HepG2 (cell line): ENCODE measurements around the gene CFAP210. TPM values are rescaled to one million over a fixed set of nuclear protein-coding genes. Genes with fewer than 3 reads are reported as not detected.

Experiments
- BHLHE40 ChIP-seq: IDR thresholded peaks from 2 replicates; pipeline ENCODE4 v1.6.1; 2011; ENCODE audit warnings: low read length, improper control_type of control experiment
- CCDC6 ChIP-seq: sonication (generic); formaldehyde crosslinking; IDR thresholded peaks from 2 replicates; pipeline ENCODE4 v1.8.1; 2022; ENCODE audit warnings: mild to moderate bottlenecking, missing genetic modification reagents, moderate library complexity
- CENPX ChIP-seq: sonication (generic); formaldehyde crosslinking; IDR thresholded peaks from 2 replicates; pipeline ENCODE4 v1.9.0; 2021; ENCODE audit warnings: mild to moderate bottlenecking, missing genetic modification reagents, moderate library complexity
- E2F5 ChIP-seq: sonication (generic); formaldehyde crosslinking; conservative IDR thresholded peaks from 2 replicates; pipeline ENCODE4 v1.4.0; 2020; ENCODE audit warnings: missing genetic modification reagents
- HHEX ChIP-seq: IDR thresholded peaks from 2 replicates; pipeline ENCODE4 v1.6.1; 2016; ENCODE audit warnings: control low read depth
- HMG20B ChIP-seq: conservative IDR thresholded peaks from 2 replicates; pipeline ENCODE4 v1.6.1; 2016; ENCODE audit warnings: missing genetic modification reagents, missing compliant biosample characterization
- HMGXB4 ChIP-seq, 2 experiments: sonication (generic) in 1 of 2; formaldehyde crosslinking in 1 of 2; IDR thresholded peaks; 2 replicates each; pipeline versions ENCODE4 v1.4.0 to v1.6.1; 2018 to 2020; ENCODE audit warnings: missing genetic modification reagents in 2 of 2, borderline replicate concordance in 1 of 2, low read depth in 1 of 2, mild to moderate bottlenecking in 1 of 2, missing biosample characterization in 1 of 2
- JUND ChIP-seq: sonication (generic); formaldehyde crosslinking; IDR thresholded peaks from 2 replicates; pipeline ENCODE4 v1.8.0; 2022; ENCODE audit warnings: mild to moderate bottlenecking, missing genetic modification reagents
- KLF13 ChIP-seq: sonication (generic); formaldehyde crosslinking; IDR thresholded peaks from 2 replicates; pipeline ENCODE4 v1.4.0; 2020; ENCODE audit warnings: mild to moderate bottlenecking, missing genetic modification reagents
- MBNL3 ChIP-seq: fragments of 250-450 bp; sonication (Bioruptor Pico); conservative IDR thresholded peaks from 2 replicates; pipeline ENCODE4 v1.8.0; 2022; ENCODE audit warnings: mild to moderate bottlenecking, inconsistent platforms
- MTA3 ChIP-seq: sonication (generic); formaldehyde crosslinking; IDR thresholded peaks from 2 replicates; pipeline ENCODE4 v1.4.0; 2020; ENCODE audit warnings: missing genetic modification reagents
- NCOA2 ChIP-seq: sonication (generic); formaldehyde crosslinking; IDR thresholded peaks from 2 replicates; pipeline ENCODE4 v1.8.0; 2022; ENCODE audit warnings: inconsistent platforms
- NFRKB ChIP-seq: fragments of 450-650 bp; IDR thresholded peaks from 2 replicates; pipeline ENCODE4 v1.6.1; 2017
- POLR2AphosphoS2 ChIP-seq: IDR thresholded peaks from 2 replicates; pipeline ENCODE4 v1.6.1; 2011; ENCODE audit warnings: low read depth, low read length, improper control_type of control experiment
- RFXAP ChIP-seq: sonication (generic); formaldehyde crosslinking; IDR thresholded peaks from 2 replicates; pipeline ENCODE4 v1.4.0; 2020; ENCODE audit warnings: missing genetic modification reagents, borderline replicate concordance
- TBX3 ChIP-seq: fragments of 450-650 bp; IDR thresholded peaks from 2 replicates; pipeline ENCODE4 v1.6.1; 2017; ENCODE audit warnings: antibody characterized with exemption, mild to moderate bottlenecking, inconsistent platforms, borderline replicate concordance
- TGIF2 ChIP-seq: IDR thresholded peaks from 2 replicates; pipeline ENCODE4 v1.6.1; 2016; ENCODE audit warnings: control low read depth, missing compliant biosample characterization
- ZBTB33 ChIP-seq: sonication (generic); formaldehyde crosslinking; IDR thresholded peaks from 2 replicates; pipeline ENCODE4 v1.4.0; 2020; ENCODE audit warnings: missing genetic modification reagents
- ZEB1 ChIP-seq: IDR thresholded peaks from 2 replicates; pipeline ENCODE4 v1.6.1; 2012; ENCODE audit warnings: mild to moderate bottlenecking, low read depth, inconsistent platforms; ENCODE audit not compliant: insufficient replicate concordance
- ZFP36L1 ChIP-seq: sonication (generic); formaldehyde crosslinking; IDR thresholded peaks from 2 replicates; pipeline ENCODE4 v1.8.0; 2022; ENCODE audit warnings: mild to moderate bottlenecking, missing genetic modification reagents, moderate library complexity
- ZNF253 ChIP-seq: sonication (generic); formaldehyde crosslinking; IDR thresholded peaks from 2 replicates; pipeline ENCODE4 v1.8.0; 2022; ENCODE audit warnings: mild to moderate bottlenecking, missing genetic modification reagents, borderline replicate concordance
- ZNF276 ChIP-seq: sonication (generic); formaldehyde crosslinking; IDR thresholded peaks from 2 replicates; pipeline ENCODE4 v1.4.0; 2020; ENCODE audit warnings: mild to moderate bottlenecking, low read depth, missing genetic modification reagents
- ZNF3 ChIP-seq: IDR thresholded peaks from 2 replicates; pipeline ENCODE4 v1.7.0; 2017; ENCODE audit warnings: inconsistent platforms
- ZNF34 ChIP-seq: sonication (generic); formaldehyde crosslinking; IDR thresholded peaks from 2 replicates; pipeline ENCODE4 v1.4.0; 2020; ENCODE audit warnings: mild to moderate bottlenecking, missing genetic modification reagents, borderline replicate concordance
- polyA plus RNA-seq, 8 experiments: library from polyadenylated mRNA; depleted of rRNA in 3 of 8; stranded (reverse) in 7 of 8; unstranded in 1 of 8; fragments of >200 nt; fragmentation: Illumina TruSeq in 4 of 8; extraction: Trizol in 4 of 8; gene quantifications; 2 replicates each; pipeline versions ENCODE4 v1.2.1 to v1.2.3, GENCODE V29; 2011 to 2016; ENCODE audit warnings: low read depth in 4 of 8, missing spikeins in 1 of 8, mixed read lengths in 1 of 8; ENCODE audit not compliant: insufficient read depth in 1 of 8
- total RNA-seq, 5 experiments: library from RNA; depleted of rRNA; stranded (reverse); fragments of >200 nt; fragmentation: Illumina TruSeq; extraction: Trizol; gene quantifications; 2 replicates each; pipeline ENCODE4 v1.2.3, GENCODE V29; 2016; ENCODE audit warnings: low read depth in 1 of 5

The CFAP210 gene
- total and polyA plus RNA-seq, 2 of the 13 experiments (the other 11 are each of a cell fraction or from before 2014, with no cell fraction given), result 0.18 TPM; not detected in 1

GRCh38 chr2:169694113-169694893 lies at the start of gene CFAP210, which contains the start of gene PHOSPHO2 (continued):
- TF ChIP-seq ZNF253 (CRISPR knock-in tag), result no peak; the same call in 1 of the 2 replicates
- no peak for TF ChIP-seq MBNL3 (CRISPR knock-in tag)
- peak; percentile 57; the same call in 1 of the 2 replicates for TF ChIP-seq E2F5 (CRISPR knock-in tag)
- TF ChIP-seq ZBTB33 (CRISPR knock-in tag), result no peak
- TF ChIP-seq RFXAP, result peak; percentile 88; the same call in 1 of the 2 replicates
- TF ChIP-seq NCOA2 (CRISPR knock-in tag), result no peak
- TF ChIP-seq ZEB1, result peak; percentile 87
- no peak for TF ChIP-seq HMG20B
- no peak; the same call in 1 of the 2 replicates for TF ChIP-seq CCDC6
- peak; percentile 28; the same call in 1 of the 2 replicates for TF ChIP-seq JUND
- peak; percentile 66; the same call in 1 of the 2 replicates for TF ChIP-seq ZNF34
- TF ChIP-seq HHEX (CRISPR knock-in tag), result no peak
- 0 out of 2 replicates have a peak, but pooled peaks have one; percentile 73 for TF ChIP-seq ZFP36L1 (CRISPR knock-in tag)
- TF ChIP-seq TBX3, result peak; percentile 59; the same call in 1 of the 2 replicates
- 0 out of 2 replicates have a peak, but pooled peaks have one; percentile 59 for TF ChIP-seq POLR2AphosphoS2
- no peak for TF ChIP-seq NFRKB
- TF ChIP-seq MTA3 (CRISPR knock-in tag), result no peak
- TF ChIP-seq BHLHE40, result no peak; the same call in 1 of the 2 replicates
- no peak for TF ChIP-seq CENPX (CRISPR knock-in tag)
- TF ChIP-seq KLF13 (CRISPR knock-in tag), result 0 out of 2 replicates have a peak, but pooled peaks have one; percentile 79
- TF ChIP-seq ZNF276 (CRISPR knock-in tag), result peak; percentile 89; the same call in 1 of the 2 replicates
- peak; percentile 77; the same call in 1 of the 2 replicates for TF ChIP-seq TGIF2 (CRISPR knock-in tag)
- TF ChIP-seq ZNF3 (CRISPR knock-in tag), result no peak
- peak; percentile 80 to 93 for TF ChIP-seq HMGXB4 (CRISPR knock-in tag; IDR thresholded peaks at IDR 0.05; ENCODE audit: borderline replicate concordance in 1 of 2, low read depth in 1 of 2)
